ENCODE data around the gene PCDHB8. TPM values are rescaled to one million over a fixed set of nuclear protein-coding genes. Genes with fewer than 3 reads are reported as not detected.
"Not testable (repeated sequence)": the region's sequence is repeated elsewhere in the genome, so short reads cannot be mapped to it uniquely, and the experiment has no call there.

PCDHB8 gene
- total RNA-seq: not detected in 2 replicates

DNA sequence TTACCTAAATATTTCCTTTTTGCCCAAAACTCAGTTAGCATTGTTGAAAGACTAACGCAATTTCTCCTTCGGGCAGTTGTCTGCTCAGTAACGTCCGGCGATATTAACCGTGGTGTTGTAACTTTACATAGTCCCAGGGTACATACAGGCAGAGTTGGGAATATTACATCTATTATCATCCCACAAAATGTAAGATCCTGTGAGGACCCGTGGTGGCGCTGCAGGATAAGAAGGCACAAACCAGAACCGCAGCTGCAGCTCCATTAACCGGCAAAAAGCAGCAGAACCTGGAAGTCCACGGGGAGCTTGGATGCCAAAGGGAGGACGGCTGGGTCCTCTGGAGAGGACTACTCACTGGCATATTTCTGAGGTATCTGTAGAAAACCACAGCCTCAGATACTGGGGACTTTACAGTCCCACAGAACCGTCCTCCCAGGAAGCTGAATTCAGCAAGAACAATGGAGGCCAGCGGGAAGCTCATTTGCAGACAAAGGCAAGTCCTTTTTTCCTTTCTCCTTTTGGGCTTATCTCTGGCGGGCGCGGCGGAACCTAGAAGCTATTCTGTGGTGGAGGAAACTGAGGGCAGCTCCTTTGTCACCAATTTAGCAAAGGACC, at the start of gene PCDHB8:
PCDHB8 (plus strand) TSS at position 214 of the 615 bp plus-strand sequence; CDS start at position 459, 245 bp downstream.
- intact Hi-C loops (cut with micrococcal nuclease): loop anchor here (2.0 kb wide), 1 partner anchor 37 kb away; no protein-coding TSS in a partner anchor

DNA sequence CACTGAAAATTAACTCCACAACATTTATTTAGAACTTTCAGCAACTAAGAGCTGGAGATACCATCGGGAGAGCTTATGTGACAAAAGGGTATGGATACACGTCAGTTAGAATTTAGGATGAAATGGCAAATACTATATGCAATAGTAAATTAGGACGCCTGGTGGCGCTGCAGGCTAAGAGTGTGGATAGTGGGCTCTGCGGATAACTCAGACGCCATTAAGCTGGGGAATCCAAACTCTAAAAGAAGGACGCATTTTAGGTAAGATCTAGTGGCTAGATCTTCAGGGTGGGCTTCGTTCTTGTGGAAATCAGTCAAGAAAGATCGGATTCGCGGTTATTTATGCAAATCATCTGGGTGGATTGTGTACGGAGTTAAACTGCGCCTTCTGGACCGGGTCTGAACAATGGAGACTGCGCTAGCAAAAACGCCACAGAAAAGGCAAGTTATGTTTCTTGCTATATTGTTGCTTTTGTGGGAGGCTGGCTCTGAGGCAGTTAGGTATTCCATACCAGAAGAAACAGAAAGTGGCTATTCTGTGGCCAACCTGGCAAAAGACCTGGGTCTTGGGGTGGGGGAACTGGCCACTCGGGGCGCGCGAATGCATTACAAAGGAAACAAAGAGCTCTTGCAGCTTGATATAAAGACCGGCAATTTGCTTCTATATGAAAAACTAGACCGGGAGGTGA, 42.4 kb upstream of the PCDHB8 start, which contains the start of gene PCDHB5:
PCDHB5 (plus strand) TSS at position 177 of the 688 bp plus-strand sequence; CDS start at position 406, 229 bp downstream.
- intact Hi-C loops (cut with micrococcal nuclease): no loop called here

DNA sequence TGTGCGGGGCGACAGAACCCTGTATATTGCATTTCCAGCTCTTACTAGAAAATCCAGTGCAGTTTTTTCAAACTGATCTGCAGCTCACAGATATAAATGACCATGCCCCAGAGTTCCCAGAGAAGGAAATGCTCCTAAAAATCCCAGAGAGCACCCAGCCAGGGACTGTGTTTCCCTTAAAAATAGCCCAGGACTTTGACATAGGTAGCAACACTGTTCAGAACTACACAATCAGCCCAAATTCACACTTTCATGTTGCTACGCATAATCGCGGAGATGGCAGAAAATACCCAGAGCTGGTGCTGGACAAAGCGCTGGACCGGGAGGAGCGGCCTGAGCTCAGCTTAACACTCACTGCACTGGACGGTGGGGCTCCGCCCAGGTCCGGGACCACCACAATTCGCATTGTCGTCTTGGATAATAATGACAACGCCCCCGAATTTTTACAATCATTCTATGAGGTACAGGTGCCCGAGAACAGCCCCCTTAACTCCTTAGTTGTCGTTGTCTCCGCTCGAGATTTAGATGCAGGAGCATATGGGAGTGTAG, 41.8 kb upstream of the PCDHB8 start:
- intact Hi-C loops (cut with micrococcal nuclease): no loop called here

DNA sequence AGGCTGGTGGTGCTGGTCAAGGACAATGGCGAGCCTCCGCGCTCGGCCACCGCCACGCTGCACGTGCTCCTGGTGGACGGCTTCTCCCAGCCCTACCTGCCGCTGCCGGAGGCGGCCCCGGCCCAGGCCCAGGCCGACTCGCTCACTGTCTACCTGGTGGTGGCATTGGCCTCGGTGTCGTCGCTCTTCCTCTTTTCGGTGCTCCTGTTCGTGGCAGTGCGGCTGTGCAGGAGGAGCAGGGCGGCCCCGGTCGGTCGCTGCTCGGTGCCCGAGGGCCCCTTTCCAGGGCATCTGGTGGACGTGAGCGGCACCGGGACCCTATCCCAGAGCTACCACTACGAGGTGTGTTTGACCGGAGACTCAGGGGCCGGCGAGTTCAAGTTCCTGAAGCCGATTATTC, 40.2 kb upstream of the PCDHB8 start:
- intact Hi-C loops (cut with micrococcal nuclease): not testable (repeated sequence)

DNA sequence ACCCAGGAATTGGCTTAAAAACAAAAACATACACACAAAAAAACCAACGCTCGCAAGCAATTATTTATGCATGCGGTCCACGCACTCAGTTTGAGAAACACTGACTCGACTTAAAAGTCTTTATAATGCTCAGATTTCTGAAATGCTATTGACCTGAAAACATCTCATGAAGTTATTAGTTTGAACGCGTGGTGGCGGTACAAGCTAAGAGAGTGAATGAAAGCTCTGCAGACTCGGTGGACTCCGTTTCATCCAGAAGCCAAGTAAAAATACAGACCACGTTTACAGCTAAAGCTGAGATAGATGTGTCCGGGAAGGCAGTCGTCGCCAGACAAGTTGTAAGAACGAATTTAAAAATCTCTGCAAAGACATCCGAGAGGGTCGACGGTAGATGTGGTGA, 27.8 kb upstream of the PCDHB8 start, which contains the start of gene PCDHB6:
PCDHB6 (plus strand) TSS at position 246 of the 400 bp plus-strand sequence. CDS start 201 bp downstream, outside the sequence.
- intact Hi-C loops (cut with micrococcal nuclease): loop anchor here (10.0 kb wide), 1 partner anchor 265 kb away; the partner anchor contains the start of gene PCDHA13

DNA sequence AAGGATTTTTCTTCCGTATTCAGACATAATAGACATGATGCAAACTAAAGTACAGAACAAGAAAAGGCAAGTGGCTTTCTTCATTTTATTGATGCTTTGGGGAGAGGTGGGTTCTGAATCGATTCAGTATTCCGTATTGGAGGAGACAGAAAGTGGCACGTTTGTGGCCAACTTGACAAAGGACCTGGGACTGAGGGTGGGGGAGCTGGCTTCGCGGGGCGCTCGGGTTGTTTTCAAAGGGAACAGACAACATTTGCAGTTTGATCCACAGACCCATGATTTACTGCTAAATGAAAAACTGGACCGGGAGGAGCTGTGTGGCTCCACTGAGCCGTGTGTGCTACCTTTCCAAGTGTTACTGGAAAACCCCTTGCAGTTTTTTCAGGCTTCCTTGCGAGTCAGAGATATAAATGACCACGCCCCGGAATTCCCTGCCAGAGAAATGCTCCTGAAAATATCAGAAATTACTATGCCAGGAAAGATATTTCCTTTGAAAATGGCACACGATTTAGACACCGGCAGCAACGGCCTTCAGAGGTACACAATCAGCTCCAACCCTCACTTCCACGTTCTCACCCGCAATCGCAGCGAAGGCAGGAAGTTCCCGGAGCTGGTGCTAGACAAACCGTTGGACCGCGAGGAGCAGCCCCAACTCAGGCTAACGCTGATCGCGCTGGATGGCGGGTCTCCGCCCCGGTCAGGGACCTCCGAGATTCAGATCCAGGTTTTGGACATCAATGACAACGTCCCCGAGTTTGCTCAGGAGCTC, 27.2 kb upstream of the PCDHB8 start:
- intact Hi-C loops (cut with micrococcal nuclease): loop anchor here (10.0 kb wide), 1 partner anchor 266 kb away; the partner anchor contains the start of gene PCDHA13

DNA sequence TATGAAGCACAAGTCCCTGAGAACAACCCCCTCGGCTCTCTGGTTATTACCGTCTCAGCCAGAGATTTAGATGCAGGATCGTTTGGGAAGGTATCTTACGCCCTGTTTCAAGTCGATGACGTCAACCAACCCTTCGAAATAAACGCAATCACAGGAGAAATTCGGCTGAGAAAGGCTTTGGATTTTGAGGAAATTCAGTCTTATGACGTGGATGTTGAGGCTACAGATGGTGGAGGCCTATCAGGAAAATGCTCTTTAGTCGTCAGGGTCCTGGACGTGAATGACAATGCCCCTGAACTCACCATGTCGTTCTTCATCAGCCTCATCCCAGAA, 26.6 kb upstream of the PCDHB8 start:
- intact Hi-C loops (cut with micrococcal nuclease): loop anchor here (10.0 kb wide), 1 partner anchor 266 kb away; the partner anchor contains the start of gene PCDHA13

DNA sequence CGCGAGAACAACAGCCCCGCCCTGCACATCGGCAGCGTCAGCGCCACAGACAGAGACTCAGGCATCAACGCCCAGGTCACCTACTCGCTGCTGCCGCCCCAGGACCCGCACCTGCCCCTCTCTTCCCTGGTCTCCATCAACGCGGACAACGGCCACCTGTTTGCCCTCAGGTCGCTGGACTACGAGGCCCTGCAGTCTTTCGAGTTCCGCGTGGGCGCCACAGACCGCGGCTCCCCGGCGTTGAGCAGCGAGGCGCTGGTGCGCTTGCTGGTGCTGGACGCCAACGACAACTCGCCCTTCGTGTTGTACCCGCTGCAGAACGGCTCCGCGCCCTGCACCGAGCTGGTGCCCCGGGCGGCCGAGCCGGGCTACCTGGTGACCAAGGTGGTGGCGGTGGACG, 26.0 kb upstream of the PCDHB8 start:
- intact Hi-C loops (cut with micrococcal nuclease): loop anchor here (10.0 kb wide), 1 partner anchor 267 kb away; the partner anchor contains the start of gene PCDHA13

DNA sequence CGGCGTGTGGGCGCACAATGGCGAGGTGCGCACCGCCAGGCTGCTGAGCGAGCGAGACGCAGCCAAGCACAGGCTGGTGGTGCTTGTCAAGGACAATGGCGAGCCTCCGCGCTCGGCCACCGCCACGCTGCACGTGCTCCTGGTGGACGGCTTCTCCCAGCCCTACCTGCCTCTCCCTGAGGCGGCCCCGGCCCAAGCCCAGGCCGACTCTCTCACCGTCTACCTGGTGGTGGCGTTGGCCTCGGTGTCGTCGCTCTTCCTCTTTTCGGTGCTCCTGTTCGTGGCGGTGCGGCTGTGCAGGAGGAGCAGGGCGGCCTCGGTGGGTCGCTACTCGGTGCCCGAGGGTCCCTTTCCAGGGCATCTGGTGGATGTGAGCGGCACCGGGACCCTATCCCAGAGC, 25.5 kb upstream of the PCDHB8 start:
- intact Hi-C loops (cut with micrococcal nuclease): loop anchor here (10.0 kb wide), 1 partner anchor 267 kb away; the partner anchor contains the start of gene PCDHA13

DNA sequence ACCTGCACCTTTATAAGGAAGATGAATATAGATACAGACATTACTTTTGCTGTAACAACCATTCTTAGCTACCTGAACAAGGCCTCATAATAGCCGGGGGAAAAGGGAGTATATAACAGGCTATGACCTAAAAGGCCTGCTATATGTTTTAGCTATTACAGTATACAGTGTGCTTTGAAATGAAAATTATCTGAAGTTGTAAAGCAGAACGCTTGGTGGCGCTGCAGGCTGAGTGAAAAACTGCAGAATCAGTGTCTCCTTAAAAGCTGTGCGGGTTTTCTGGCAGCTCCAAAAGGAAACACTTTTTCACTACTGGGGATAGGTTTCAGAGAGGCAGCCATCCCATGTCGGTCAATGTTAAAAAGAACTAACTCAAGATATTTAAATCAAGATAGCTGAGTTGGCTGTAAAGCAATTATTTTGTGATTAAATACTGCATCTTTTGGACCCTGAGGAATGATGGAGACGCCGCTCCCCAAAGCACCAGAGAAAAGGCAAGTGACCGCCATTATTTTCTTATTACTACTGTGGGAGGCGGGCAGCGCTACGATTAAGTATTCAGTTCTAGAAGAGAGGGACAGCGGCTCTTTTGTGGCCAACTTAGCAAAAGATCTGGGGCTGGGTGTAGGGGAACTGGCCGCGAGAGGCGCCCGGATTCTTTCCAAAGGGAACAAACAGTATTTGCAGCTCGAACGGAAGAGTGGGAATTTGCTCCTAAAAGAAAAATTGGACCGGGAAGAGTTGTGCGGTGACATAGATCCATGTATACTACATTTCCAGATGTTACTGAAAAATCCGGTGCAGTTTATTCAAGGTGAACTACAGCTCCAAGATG, 21.8 kb upstream of the PCDHB8 start:
- intact Hi-C loops (cut with micrococcal nuclease): loop anchor here (10.0 kb wide), 1 partner anchor 271 kb away; the partner anchor contains the start of gene PCDHA13

DNA sequence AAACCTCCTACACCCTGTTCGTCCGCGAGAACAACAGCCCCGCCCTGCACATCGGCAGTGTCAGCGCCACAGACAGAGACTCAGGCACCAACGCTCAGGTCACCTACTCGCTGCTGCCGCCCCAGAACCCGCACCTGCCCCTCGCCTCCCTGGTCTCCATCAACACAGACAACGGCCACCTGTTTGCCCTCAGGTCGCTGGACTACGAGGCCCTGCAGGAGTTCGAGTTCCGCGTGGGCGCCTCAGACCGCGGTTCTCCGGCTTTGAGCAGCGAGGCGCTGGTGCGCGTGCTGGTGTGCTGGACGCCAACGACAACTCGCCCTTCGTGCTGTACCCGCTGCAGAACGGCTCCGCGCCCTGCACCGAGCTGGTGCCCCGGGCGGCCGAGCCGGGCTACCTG, 20.2 kb upstream of the PCDHB8 start:
- intact Hi-C loops (cut with micrococcal nuclease): loop anchor here (10.0 kb wide), 1 partner anchor 273 kb away; the partner anchor contains the start of gene PCDHA13

DNA sequence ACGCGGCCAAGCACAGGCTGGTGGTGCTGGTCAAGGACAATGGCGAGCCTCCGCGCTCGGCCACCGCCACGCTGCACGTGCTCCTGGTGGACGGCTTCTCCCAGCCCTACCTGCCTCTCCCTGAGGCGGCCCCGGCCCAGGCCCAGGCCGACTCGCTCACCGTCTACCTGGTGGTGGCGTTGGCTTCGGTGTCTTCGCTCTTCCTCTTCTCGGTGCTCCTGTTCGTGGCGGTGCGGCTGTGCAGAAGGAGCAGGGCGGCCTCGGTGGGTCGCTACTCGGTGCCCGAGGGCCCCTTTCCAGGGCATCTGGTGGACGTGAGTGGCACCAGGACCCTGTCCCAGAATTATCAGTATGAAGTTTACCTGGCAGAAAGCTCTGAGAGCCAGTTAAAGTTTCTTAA, 19.7 kb upstream of the PCDHB8 start:
- intact Hi-C loops (cut with micrococcal nuclease): loop anchor here (10.0 kb wide), 1 partner anchor 273 kb away; the partner anchor contains the start of gene PCDHA13

DNA sequence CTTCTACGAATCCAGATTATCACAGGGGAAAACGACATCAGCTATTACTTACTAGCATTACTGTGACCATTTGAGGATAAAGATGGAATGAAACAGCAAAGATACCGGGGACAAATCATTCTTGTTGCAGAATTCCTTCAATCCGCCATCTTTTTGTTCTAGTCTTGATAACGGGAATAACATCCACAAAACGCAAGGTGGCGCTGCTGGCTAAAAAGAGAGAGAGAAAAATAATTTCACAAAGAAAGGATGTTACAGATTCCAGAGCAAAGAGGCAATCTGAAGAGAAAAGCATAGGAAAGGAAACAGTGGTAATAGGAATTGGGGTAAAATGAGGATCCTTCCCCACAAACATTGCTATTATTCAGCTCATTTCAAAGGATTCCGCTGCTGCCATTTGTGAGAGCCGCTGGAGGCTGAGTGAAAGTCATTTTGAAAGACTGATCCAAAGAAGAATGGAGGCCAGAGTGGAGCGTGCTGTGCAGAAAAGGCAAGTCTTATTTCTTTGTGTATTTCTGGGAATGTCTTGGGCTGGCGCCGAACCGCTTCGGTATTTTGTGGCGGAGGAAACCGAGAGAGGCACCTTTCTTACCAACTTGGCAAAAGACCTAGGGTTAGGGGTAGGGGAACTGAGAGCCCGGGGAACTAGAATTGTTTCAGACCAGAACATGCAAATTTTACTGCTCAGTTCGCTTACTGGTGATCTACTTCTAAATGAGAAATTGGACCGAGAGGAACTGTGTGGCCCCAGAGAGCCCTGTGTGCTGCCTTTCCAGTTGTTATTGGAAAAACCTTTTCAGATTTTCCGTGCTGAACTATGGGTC, 5.0 kb upstream of the PCDHB8 start, which contains the start of gene PCDHB7:
PCDHB7 (plus strand) TSS at position 264 of the 824 bp plus-strand sequence; CDS start at position 456, 192 bp downstream.
- intact Hi-C loops (cut with micrococcal nuclease): no loop called here

DNA sequence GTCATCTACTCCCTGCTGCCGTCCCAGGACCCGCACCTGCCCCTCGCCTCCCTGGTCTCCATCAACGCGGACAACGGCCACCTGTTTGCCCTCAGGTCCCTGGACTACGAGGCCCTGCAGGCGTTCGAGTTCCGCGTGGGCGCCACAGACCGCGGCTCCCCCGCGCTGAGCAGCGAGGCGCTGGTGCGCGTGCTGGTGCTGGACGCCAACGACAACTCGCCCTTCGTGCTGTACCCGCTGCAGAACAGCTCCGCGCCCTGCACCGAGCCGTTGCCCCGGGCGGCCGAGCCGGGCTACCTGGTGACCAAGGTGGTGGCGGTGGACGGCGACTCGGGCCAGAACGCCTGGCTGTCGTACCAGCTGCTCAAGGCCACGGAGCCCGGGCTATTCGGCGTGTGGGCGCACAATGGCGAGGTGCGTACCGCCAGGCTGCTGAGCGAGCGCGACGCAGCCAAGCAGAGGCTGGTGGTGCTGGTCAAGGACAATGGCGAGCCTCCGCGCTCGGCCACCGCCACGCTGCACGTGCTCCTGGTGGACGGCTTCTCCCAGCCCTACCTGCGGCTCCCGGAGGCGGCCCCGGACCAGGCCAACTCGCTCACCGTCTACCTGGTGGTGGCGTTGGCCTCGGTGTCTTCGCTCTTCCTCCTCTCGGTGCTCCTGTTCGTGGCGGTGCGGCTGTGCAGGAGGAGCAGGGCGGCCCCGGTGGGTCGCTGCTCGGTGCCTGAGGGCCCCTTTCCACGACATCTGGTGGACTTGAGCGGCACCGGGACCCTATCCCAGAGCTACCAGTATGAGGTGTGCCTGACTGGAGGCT, 3.1 kb upstream of the PCDHB8 start:
- intact Hi-C loops (cut with micrococcal nuclease): not testable (repeated sequence)

DNA sequence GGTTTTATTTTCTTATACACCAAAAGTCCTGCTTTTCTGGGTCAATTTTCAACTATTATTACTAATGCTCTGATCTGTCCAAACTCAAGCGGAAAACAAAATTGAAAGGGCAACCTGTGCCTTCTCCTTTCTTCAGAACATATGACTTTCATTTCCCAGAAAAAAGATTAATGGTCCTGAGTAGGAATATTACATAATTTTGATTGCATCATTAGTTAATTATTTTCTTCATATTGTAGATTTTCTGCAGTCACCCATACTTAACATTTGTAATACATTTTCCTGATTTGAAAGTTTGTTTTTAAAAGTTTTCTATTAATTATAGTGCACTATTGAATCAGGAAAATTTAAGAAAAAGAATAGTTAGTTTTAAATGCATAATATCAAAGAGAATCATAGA, 1.7 kb upstream of the PCDHB8 start:
- intact Hi-C loops (cut with micrococcal nuclease): no loop called here

DNA sequence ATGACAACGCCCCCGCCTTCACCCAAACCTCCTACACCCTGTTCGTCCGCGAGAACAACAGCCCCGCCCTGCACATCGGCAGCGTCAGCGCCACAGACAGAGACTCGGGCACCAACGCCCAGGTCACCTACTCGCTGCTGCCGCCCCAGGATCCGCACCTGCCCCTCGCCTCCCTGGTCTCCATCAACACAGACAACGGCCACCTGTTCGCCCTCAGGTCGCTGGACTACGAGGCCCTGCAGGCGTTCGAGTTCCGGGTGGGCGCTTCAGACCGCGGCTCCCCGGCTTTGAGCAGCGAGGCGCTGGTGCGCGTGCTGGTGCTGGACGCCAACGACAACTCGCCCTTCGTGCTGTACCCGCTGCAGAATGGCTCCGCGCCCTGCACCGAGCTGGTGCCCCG, 1.8 kb downstream of the PCDHB8 start:
- intact Hi-C loops (cut with micrococcal nuclease): loop anchor here (2.0 kb wide), 1 partner anchor 35 kb away; no protein-coding TSS in a partner anchor

DNA sequence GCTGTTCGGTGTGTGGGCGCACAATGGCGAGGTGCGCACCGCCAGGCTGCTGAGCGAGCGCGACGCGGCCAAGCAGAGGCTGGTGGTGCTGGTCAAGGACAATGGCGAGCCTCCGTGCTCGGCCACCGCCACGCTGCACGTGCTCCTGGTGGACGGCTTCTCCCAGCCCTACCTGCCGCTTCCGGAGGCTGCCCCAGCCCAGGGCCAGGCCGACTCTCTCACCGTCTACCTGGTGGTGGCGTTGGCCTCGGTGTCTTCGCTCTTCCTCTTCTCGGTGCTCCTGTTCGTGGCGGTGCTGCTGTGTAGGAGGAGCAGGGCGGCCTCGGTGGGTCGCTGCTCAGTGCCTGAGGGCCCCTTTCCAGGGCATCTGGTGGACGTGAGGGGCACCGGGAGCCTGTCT, 2.3 kb downstream of the PCDHB8 start:
- intact Hi-C loops (cut with micrococcal nuclease): loop anchor here (2.0 to 10.0 kb wide), 2 partner anchors 35 to 335 kb away; partner anchors contain the start of genes PCDHA8 and PCDHA9

DNA sequence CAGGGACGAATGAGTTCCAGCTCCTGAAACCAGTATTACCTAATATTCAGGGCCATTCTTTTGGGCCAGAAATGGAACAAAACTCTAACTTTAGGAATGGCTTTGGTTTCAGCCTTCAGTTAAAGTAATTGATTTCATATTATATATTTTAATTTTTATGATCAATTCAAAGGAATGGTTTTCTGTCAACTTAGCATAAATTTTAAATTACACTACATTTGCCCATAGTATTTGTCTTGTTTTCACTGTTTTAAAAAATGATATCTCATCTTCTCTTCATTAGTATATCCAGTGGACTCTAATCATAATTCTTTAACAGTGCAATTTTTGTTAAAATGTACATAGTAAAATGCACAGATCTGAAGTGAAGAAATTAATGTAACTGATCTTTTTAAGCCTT, 2.7 kb downstream of the PCDHB8 start:
- intact Hi-C loops (cut with micrococcal nuclease): loop anchor here (10.0 kb wide), 1 partner anchor 336 kb away; the partner anchor contains the start of genes PCDHA8 and PCDHA9
